IMR-90 (cell line): ENCODE measurements around the gene THY1. TPM values are rescaled to one million over a fixed set of nuclear protein-coding genes. Genes with fewer than 3 reads are reported as not detected.

Experiments
- ATAC-seq: fragments of 200-7000 bp; cut with Tn5 transposase; 2 replicates; pipeline ENCODE4 v1.9.1; 2020; ENCODE audit warnings: low read depth, mild to moderate bottlenecking, moderate library complexity
- BruUV-seq: library from RNA; stranded (reverse); fragments of 400-500 nt; replicated peaks from 2 replicates; lab custom pipeline; 2021; lab: Mats Ljungman, UMichigan
- CTCF ChIA-PET: fragments of 300-600 bp; formaldehyde crosslinking; extraction: SDS; loops from one replicate; lab custom pipeline; 2021; ENCODE audit warnings: antibody characterized with exemption; lab: Yijun Ruan, JAX
- POLR2A ChIA-PET: fragments of 300-600 bp; sonication (Branson Sonifier 250); formaldehyde crosslinking; loops from one replicate; lab custom pipeline; 2022; ENCODE audit warnings: antibody characterized with exemption; ENCODE audit not compliant: unreplicated experiment; lab: Charles Lee
- DNase-seq: peaks from one replicate; pipeline ENCODE4 v3.0.0; 2013
- H2AFZ ChIP-seq: replicated peaks from 2 replicates; pipeline ENCODE3; 2013; ENCODE audit warnings: low read length, mild to moderate bottlenecking; ENCODE audit not compliant: poor library complexity
- H2AK5ac ChIP-seq: 2 replicates; pipeline ENCODE4 v1.6.1; 2013; ENCODE audit warnings: low read depth, low read length, inconsistent platforms
- H2AK9ac ChIP-seq: replicated peaks from 2 replicates; pipeline ENCODE3; 2013; ENCODE audit warnings: mild to moderate bottlenecking, low read depth, low read length, moderate library complexity; ENCODE audit not compliant: poor library complexity
- H2BK120ac ChIP-seq: 2 replicates; pipeline ENCODE4 v1.6.1; 2013; ENCODE audit warnings: low read depth, low read length, inconsistent platforms
- H2BK15ac ChIP-seq: 3 replicates; pipeline ENCODE4 v1.6.1; 2013; ENCODE audit warnings: low read depth, low read length, inconsistent platforms
- H2BK20ac ChIP-seq: 2 replicates; pipeline ENCODE4 v1.6.1; 2013; ENCODE audit warnings: low read depth, mild to moderate bottlenecking, inconsistent platforms, low read length, moderate library complexity
- H2BK5ac ChIP-seq: 2 replicates; pipeline ENCODE4 v1.6.1; 2013; ENCODE audit warnings: mild to moderate bottlenecking, low read depth, low read length, inconsistent platforms; ENCODE audit not compliant: poor library complexity, severe bottlenecking
- H3K14ac ChIP-seq: replicated peaks from 2 replicates; pipeline ENCODE4 v1.6.1; 2013; ENCODE audit warnings: low read depth, low read length, inconsistent platforms
- H3K18ac ChIP-seq: 2 replicates; pipeline ENCODE4 v1.6.1; 2013; ENCODE audit warnings: low read depth, low read length, control low read depth
- H3K23ac ChIP-seq: 2 replicates; pipeline ENCODE4 v1.6.1; 2013; ENCODE audit warnings: low read depth, low read length, inconsistent platforms
- H3K27ac ChIP-seq: 2 replicates; pipeline ENCODE4 v1.5.1; 2013; ENCODE audit warnings: mild to moderate bottlenecking, control low read depth, low read length; ENCODE audit not compliant: insufficient read depth
- H3K27me3 ChIP-seq: 2 replicates; pipeline ENCODE4 v1.6.1; 2013; ENCODE audit warnings: low read length; ENCODE audit not compliant: control insufficient read depth, insufficient read depth
- H3K36me3 ChIP-seq: 2 replicates; pipeline ENCODE4 v1.6.1; 2013; ENCODE audit warnings: low read length, mixed read lengths; ENCODE audit not compliant: control insufficient read depth, insufficient read depth
- H3K4ac ChIP-seq: 2 replicates; pipeline ENCODE4 v1.6.1; 2013; ENCODE audit warnings: low read depth, low read length, inconsistent platforms
- H3K4me1 ChIP-seq: 2 replicates; pipeline ENCODE4 v1.6.1; 2013; ENCODE audit warnings: low read length, mixed read lengths; ENCODE audit not compliant: control insufficient read depth, insufficient read depth
- H3K4me2 ChIP-seq: 2 replicates; pipeline ENCODE4 v1.6.1; 2013; ENCODE audit warnings: low read depth, mild to moderate bottlenecking, control low read depth, low read length, moderate library complexity
- H3K4me3 ChIP-seq: 2 replicates; pipeline ENCODE4 v1.5.1; 2013; ENCODE audit warnings: low read depth, mild to moderate bottlenecking, control low read depth, low read length, moderate library complexity; ENCODE audit not compliant: insufficient read depth
- H3K56ac ChIP-seq: 2 replicates; pipeline ENCODE4 v1.6.1; 2013; ENCODE audit warnings: low read length, inconsistent platforms; ENCODE audit not compliant: insufficient read depth; ENCODE audit errors: extremely low read depth
- H3K79me1 ChIP-seq, 2 experiments: 2 replicates each; pipeline ENCODE4 v1.6.1; 2013; ENCODE audit warnings: low read length in 2 of 2, inconsistent platforms in 1 of 2, low read depth in 1 of 2
- H3K9ac ChIP-seq: 2 replicates; pipeline ENCODE4 v1.6.1; 2013; ENCODE audit warnings: low read depth, low read length, control low read depth
- H3K9me1 ChIP-seq: 2 replicates; pipeline ENCODE4 v1.6.1; 2013; ENCODE audit warnings: low read length, inconsistent platforms; ENCODE audit not compliant: insufficient read depth
- H3K9me3 ChIP-seq: 2 replicates; pipeline ENCODE4 v1.6.1; 2013; ENCODE audit warnings: low read length; ENCODE audit not compliant: control insufficient read depth, insufficient read depth
- H4K20me1 ChIP-seq: 2 replicates; pipeline ENCODE4 v1.6.1; 2013; ENCODE audit warnings: low read length, inconsistent platforms; ENCODE audit not compliant: insufficient read depth
- H4K5ac ChIP-seq: 2 replicates; pipeline ENCODE4 v1.6.1; 2013; ENCODE audit warnings: mild to moderate bottlenecking, low read depth, low read length, control low read depth
- H4K8ac ChIP-seq, 2 experiments: 2 replicates each; pipeline ENCODE4 v1.6.1; 2013; ENCODE audit warnings: low read depth in 2 of 2, low read length in 2 of 2, control low read depth in 1 of 2, inconsistent platforms in 1 of 2
- H4K91ac ChIP-seq: 2 replicates; pipeline ENCODE4 v1.6.1; 2013; ENCODE audit warnings: low read depth, low read length, inconsistent platforms; ENCODE audit not compliant: insufficient read depth
- BHLHE40 ChIP-seq: fragments of 150-350 bp; IDR thresholded peaks from 2 replicates; pipeline ENCODE4 v1.6.1; 2016; ENCODE audit warnings: mild to moderate bottlenecking, low read depth, low read length
- CEBPB ChIP-seq: IDR thresholded peaks from 2 replicates; pipeline ENCODE4 v1.6.1; 2012; ENCODE audit warnings: low read depth, low read length, improper control_type of control experiment
- CHD1 ChIP-seq: IDR thresholded peaks from 2 replicates; pipeline ENCODE4 v1.6.1; 2012; ENCODE audit warnings: low read depth, low read length, improper control_type of control experiment
- MAFK ChIP-seq: IDR thresholded peaks from 2 replicates; pipeline ENCODE4 v1.6.1; 2012; ENCODE audit warnings: low read depth, low read length, improper control_type of control experiment
- MAZ ChIP-seq: IDR thresholded peaks from 2 replicates; pipeline ENCODE4 v1.6.1; 2012; ENCODE audit warnings: low read depth, mild to moderate bottlenecking, low read length, improper control_type of control experiment, moderate library complexity, borderline replicate concordance
- MXI1 ChIP-seq: IDR thresholded peaks from 2 replicates; pipeline ENCODE4 v1.6.1; 2012; ENCODE audit warnings: low read depth, mild to moderate bottlenecking, low read length, moderate library complexity, borderline replicate concordance
- NFE2L2 ChIP-seq: fragments of 150-350 bp; IDR thresholded peaks from 2 replicates; pipeline ENCODE4 v1.6.1; 2016; ENCODE audit warnings: low read depth, mild to moderate bottlenecking, low read length
- POLR2A ChIP-seq: IDR thresholded peaks from 2 replicates; pipeline ENCODE4 v1.6.1; 2012; ENCODE audit warnings: mild to moderate bottlenecking, low read depth, low read length
- RAD21 ChIP-seq: IDR thresholded peaks from 2 replicates; pipeline ENCODE4 v1.6.1; 2012; ENCODE audit warnings: low read length, improper control_type of control experiment
- RCOR1 ChIP-seq: IDR thresholded peaks from 2 replicates; pipeline ENCODE4 v1.6.1; 2012; ENCODE audit warnings: mild to moderate bottlenecking, low read length, improper control_type of control experiment; ENCODE audit not compliant: insufficient replicate concordance
- RFX5 ChIP-seq: IDR thresholded peaks from 2 replicates; pipeline ENCODE4 v1.8.0; 2012; ENCODE audit warnings: low read depth, mild to moderate bottlenecking, low read length, moderate library complexity
- WGBS, 2 experiments: methylation state at CpG; one replicate each; pipeline versions ENCODE4 v1.1.5 to v1.1.7; 2013; ENCODE audit warnings: missing lambda C conversion rate in 2 of 2; ENCODE audit not compliant: insufficient read length in 1 of 2; ENCODE audit errors: extremely low coverage in 2 of 2; 5-methylcytosine and 5-hydroxymethylcytosine counted together
- dilution Hi-C: fragments of 300-500 bp; cut with HindIII; formaldehyde crosslinking; loops from one replicate; pipeline ENCODE4 v1.14.3; 2018; ENCODE audit warnings: low sequenced_read_pairs; ENCODE audit not compliant: unreplicated experiment
- in situ Hi-C: fragments of 300-500 bp; cut with MboI; formaldehyde crosslinking; loops from 3 replicates; pipeline ENCODE4 v1.14.3; 2019; ENCODE audit warnings: low sequenced_read_pairs, inconsistent platforms, mixed read lengths
- intact Hi-C: fragments of 100-400 bp; cut with micrococcal nuclease; formaldehyde crosslinking; loops from 2 replicates; pipeline ENCODE4 v1.10.0; 2022
- polyA plus RNA-seq, 3 experiments: library from polyadenylated mRNA; depleted of rRNA; stranded (reverse); fragments of >200 nt; gene quantifications; 2 replicates each; pipeline ENCODE4 v1.2.3, GENCODE V29; 2012; ENCODE audit warnings: low replicate concordance in 1 of 3
- total RNA-seq: library from RNA; depleted of rRNA; stranded (reverse); fragments of >200 nt; gene quantifications from 2 replicates; pipeline ENCODE4 v1.2.3, GENCODE V29; 2012
- TF ChIP-seq, protein P1 (sequence below): fragments of 150-350 bp; IDR thresholded peaks from 2 replicates; pipeline ENCODE4 v1.6.1; 2016; ENCODE audit warnings: low read depth, mild to moderate bottlenecking, low read length, moderate library complexity, borderline replicate concordance
- TF ChIP-seq, protein P2 (sequence below): fragments of 150-350 bp; IDR thresholded peaks from 2 replicates; pipeline ENCODE4 v1.6.1; 2017; ENCODE audit warnings: mild to moderate bottlenecking, antibody characterized with exemption, low read length, low read depth
- TF ChIP-seq, protein P3 (sequence below): conservative IDR thresholded peaks from 2 replicates; pipeline ENCODE4 v1.5.1; 2012; ENCODE audit warnings: mild to moderate bottlenecking, low read depth, low read length, improper control_type of control experiment

The THY1 gene
- total and polyA plus RNA-seq, 2 of the 4 experiments (the other 2 are of a cell fraction), result 703 to 2,603 TPM

DNA sequence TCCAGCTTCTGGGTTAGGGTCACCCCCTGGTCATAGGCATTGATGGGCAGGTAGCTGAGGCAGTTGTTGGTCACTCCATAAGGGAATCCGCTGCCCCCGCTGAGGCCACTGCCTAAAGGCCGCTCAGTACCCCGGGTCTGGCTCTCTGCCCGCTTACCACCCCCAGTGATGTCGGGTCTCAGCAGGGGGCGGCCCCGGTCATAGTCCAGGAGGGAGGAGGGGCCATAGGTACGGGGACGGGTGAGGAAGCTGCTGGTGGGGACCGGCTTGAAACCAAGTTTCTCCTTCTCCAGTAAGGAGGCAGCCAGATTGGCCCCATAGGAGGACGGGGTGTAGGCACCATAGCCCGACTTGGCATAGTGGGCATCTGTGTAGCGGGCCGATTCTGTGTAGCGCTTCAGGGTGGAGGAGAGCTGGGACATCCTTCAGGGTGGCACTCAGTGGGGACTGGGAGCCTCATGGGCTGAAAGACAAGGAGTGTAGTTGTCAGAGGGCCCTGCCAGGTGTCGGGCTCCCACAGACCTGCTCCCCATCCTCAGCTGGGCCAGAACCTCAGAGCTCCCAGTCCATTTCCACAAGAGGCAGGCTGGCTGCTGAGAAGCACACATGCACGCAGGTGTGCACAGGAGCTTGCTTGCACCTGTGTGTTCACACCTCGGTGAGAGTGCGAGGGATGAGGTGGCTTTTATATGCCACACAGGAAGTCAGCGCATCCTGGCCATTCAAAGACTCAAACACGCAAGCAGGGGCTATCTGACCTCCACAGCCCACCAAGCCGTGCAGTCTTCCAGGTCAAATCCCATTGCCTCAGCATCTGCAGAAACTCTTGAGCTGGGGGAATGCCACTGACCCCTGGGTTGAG is 49.7 kb downstream of the THY1 start:
- Histone ChIP-seq H3K9ac (no peak overlapping the region), H3K27ac (no peak overlapping the region), H2AK5ac (peak overlapping the region; percentile 40; the same call in 1 of the 2 replicates), H2BK120ac (no peak overlapping the region), H4K20me1 (no peaks in the 10 kb centered on the region), H3K36me3 (no peaks in the 10 kb centered on the region), H4K8ac (no peak overlapping the region), H3K9me3 (no peaks in the 10 kb centered on the region), H3K4me3 (no peak overlapping the region), H3K4me2 (no peak overlapping the region), H2AK9ac (no peak overlapping the region), H3K18ac (no peak overlapping the region), H3K4me1 (peaks cover 28% of the 10 kb centered on the region), H3K23ac (no peak overlapping the region), H2BK20ac (no peak overlapping the region), H3K14ac (no peak overlapping the region), H4K91ac (no peak overlapping the region), H3K4ac (no peak overlapping the region), H3K56ac (no peak overlapping the region), H2BK5ac (no peak overlapping the region), H2AFZ (no peak overlapping the region), H4K5ac (no peak overlapping the region), H3K9me1 (no peaks in the 10 kb centered on the region), H3K27me3 (no peaks in the 10 kb centered on the region), H3K79me1 (no peaks in the 10 kb centered on the region), H2BK15ac (no peak overlapping the region)
- ATAC-seq (no peak), DNase-seq (no peak)
- ChIA-PET POLR2A (no interaction called here), CTCF (interaction anchor here (0.6 to 4.0 kb wide), 8 partner anchors 17 to 101 kb away, joined by 3 to 32 read pairs (median 5); partner anchors contain the start of gene C1QTNF5)
- WGBS, 2 experiments, result 84% methylated on average over 14 of the region's 23 CpGs; no CpG with 5 or more reads in 1 of the 2 experiments
- no TSS peak for BruUV-seq
- dilution Hi-C loops (no loop called here), in situ Hi-C loops (loop anchor here (25.0 kb wide), 1 partner anchor 739 kb away; no protein-coding TSS in a partner anchor), intact Hi-C loops (no loop called here)
- TF ChIP-seq RCOR1 (no peak), MXI1 (no peak), RFX5 (no peak), MAFK (no peak), POLR2A (no peak), CHD1 (no peak), NFE2L2 (no peak), BHLHE40 (no peak), CEBPB (no peak), MAZ (no peak), RAD21 (no peak)
- TF ChIP-seq, protein P1, sequence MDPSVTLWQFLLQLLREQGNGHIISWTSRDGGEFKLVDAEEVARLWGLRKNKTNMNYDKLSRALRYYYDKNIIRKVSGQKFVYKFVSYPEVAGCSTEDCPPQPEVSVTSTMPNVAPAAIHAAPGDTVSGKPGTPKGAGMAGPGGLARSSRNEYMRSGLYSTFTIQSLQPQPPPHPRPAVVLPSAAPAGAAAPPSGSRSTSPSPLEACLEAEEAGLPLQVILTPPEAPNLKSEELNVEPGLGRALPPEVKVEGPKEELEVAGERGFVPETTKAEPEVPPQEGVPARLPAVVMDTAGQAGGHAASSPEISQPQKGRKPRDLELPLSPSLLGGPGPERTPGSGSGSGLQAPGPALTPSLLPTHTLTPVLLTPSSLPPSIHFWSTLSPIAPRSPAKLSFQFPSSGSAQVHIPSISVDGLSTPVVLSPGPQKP, result no peak
- TF ChIP-seq, protein P2, sequence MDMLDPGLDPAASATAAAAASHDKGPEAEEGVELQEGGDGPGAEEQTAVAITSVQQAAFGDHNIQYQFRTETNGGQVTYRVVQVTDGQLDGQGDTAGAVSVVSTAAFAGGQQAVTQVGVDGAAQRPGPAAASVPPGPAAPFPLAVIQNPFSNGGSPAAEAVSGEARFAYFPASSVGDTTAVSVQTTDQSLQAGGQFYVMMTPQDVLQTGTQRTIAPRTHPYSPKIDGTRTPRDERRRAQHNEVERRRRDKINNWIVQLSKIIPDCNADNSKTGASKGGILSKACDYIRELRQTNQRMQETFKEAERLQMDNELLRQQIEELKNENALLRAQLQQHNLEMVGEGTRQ, result no peak
- TF ChIP-seq, protein P3, sequence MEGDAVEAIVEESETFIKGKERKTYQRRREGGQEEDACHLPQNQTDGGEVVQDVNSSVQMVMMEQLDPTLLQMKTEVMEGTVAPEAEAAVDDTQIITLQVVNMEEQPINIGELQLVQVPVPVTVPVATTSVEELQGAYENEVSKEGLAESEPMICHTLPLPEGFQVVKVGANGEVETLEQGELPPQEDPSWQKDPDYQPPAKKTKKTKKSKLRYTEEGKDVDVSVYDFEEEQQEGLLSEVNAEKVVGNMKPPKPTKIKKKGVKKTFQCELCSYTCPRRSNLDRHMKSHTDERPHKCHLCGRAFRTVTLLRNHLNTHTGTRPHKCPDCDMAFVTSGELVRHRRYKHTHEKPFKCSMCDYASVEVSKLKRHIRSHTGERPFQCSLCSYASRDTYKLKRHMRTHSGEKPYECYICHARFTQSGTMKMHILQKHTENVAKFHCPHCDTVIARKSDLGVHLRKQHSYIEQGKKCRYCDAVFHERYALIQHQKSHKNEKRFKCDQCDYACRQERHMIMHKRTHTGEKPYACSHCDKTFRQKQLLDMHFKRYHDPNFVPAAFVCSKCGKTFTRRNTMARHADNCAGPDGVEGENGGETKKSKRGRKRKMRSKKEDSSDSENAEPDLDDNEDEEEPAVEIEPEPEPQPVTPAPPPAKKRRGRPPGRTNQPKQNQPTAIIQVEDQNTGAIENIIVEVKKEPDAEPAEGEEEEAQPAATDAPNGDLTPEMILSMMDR, result no peak
